ENCODE data around the gene KLHL28. TPM values are rescaled to one million over a fixed set of nuclear protein-coding genes. Genes with fewer than 3 reads are reported as not detected.

The KLHL28 gene
- total RNA-seq, 4 donors from 2014 or later, result 7.6 to 10.8 (median 8.9) TPM

GRCh38 chr14:44979740-44980356, 18.1 kb upstream of the KLHL28 start:
- no peak overlapping the region for H3K27ac ChIP-seq (replicated peaks in 1 of 4)
- intact Hi-C loops (cut with DNase I), result no loop called here
- DNase-seq (ENCODE audit: extremely low spot score), result no peak
- no peaks in the 10 kb centered on the region for H3K9me3 ChIP-seq
- H3K4me3 ChIP-seq, result no peak overlapping the region
- H3K27me3 ChIP-seq, result no peaks in the 10 kb centered on the region
- no peaks in the 10 kb centered on the region for H3K36me3 ChIP-seq
- TF ChIP-seq CTCF (IDR thresholded peaks at IDR 0.05), result no peak
- TF ChIP-seq POLR2A (IDR thresholded peaks at IDR 0.05; ENCODE audit: low read depth), result no peak
- no peak for TF ChIP-seq POLR2AphosphoS5 (IDR thresholded peaks at IDR 0.05)
- TF ChIP-seq EP300 (IDR thresholded peaks at IDR 0.05), result no peak
- peaks cover 10 to 30% (median 18%) of the 10 kb centered on the region in 4 donors for H3K4me1 ChIP-seq

GRCh38 chr14:44979273-44979672, 17.5 kb upstream of the KLHL28 start:
- H3K4me3 ChIP-seq, result no peak overlapping the region
- no peaks in the 10 kb centered on the region for H3K9me3 ChIP-seq
- peaks cover 10 to 30% (median 18%) of the 10 kb centered on the region in 4 donors for H3K4me1 ChIP-seq
- no peak for DNase-seq (ENCODE audit: extremely low spot score)
- no peak for TF ChIP-seq CTCF (IDR thresholded peaks at IDR 0.05)
- no peak for TF ChIP-seq POLR2A (IDR thresholded peaks at IDR 0.05; ENCODE audit: low read depth)
- no peak for TF ChIP-seq EP300 (IDR thresholded peaks at IDR 0.05)
- no peak for TF ChIP-seq POLR2AphosphoS5 (IDR thresholded peaks at IDR 0.05)
- intact Hi-C loops (cut with DNase I), result no loop called here
- H3K36me3 ChIP-seq, result no peaks in the 10 kb centered on the region
- no peak overlapping the region for H3K27ac ChIP-seq (replicated peaks in 1 of 4)
- no peaks in the 10 kb centered on the region for H3K27me3 ChIP-seq
- 64% methylated on average over 2 of the region's 2 CpGs for WGBS

- H3K27ac ChIP-seq (replicated peaks in 1 of 4), result no peak overlapping the region
- no peak for TF ChIP-seq POLR2AphosphoS5 (IDR thresholded peaks at IDR 0.05)
- no peak for TF ChIP-seq EP300 (IDR thresholded peaks at IDR 0.05)
- TF ChIP-seq POLR2A (IDR thresholded peaks at IDR 0.05; ENCODE audit: low read depth), result no peak
- no peak for TF ChIP-seq CTCF (IDR thresholded peaks at IDR 0.05)
- WGBS, result 97% methylated on average over 4 of the region's 4 CpGs
- no peaks in the 10 kb centered on the region for H3K27me3 ChIP-seq
- intact Hi-C loops (cut with DNase I), result no loop called here
- peaks cover 0 to 5% (median 0%) of the 10 kb centered on the region in 4 donors for H3K9me3 ChIP-seq
- H3K36me3 ChIP-seq, result no peaks in the 10 kb centered on the region
- DNase-seq (ENCODE audit: extremely low spot score), result no peak
- H3K4me3 ChIP-seq, result no peak overlapping the region
- H3K4me1 ChIP-seq, result peaks cover 18 to 37% (median 31%) of the 10 kb centered on the region in 4 donors
These were observed 9.7 kb upstream of the KLHL28 start for GRCh38 chr14:44971459-44971858.

GRCh38 chr14:44970907-44971306, 9.2 kb upstream of the KLHL28 start:
- Histone ChIP-seq H3K4me3 (no peak overlapping the region), H3K36me3 (no peaks in the 10 kb centered on the region), H3K27me3 (no peaks in the 10 kb centered on the region), H3K9me3 (peaks cover 0 to 5% (median 0%) of the 10 kb centered on the region in 4 donors), H3K27ac (replicated peaks in 1 of 4) (no peak overlapping the region), H3K4me1 (peaks cover 23 to 42% (median 36%) of the 10 kb centered on the region in 4 donors)
- intact Hi-C loops (cut with DNase I), result no loop called here
- TF ChIP-seq EP300 (IDR thresholded peaks at IDR 0.05) (no peak), CTCF (IDR thresholded peaks at IDR 0.05) (no peak), POLR2AphosphoS5 (IDR thresholded peaks at IDR 0.05) (no peak), POLR2A (IDR thresholded peaks at IDR 0.05; ENCODE audit: low read depth) (no peak)
- DNase-seq (ENCODE audit: extremely low spot score), result no peak

- Histone ChIP-seq H3K36me3 (no peaks in the 10 kb centered on the region), H3K4me1 (peaks cover 26 to 62% (median 57%) of the 10 kb centered on the region in 4 donors), H3K9me3 (peaks cover 0 to 5% (median 0%) of the 10 kb centered on the region in 4 donors), H3K27me3 (no peaks in the 10 kb centered on the region), H3K27ac (replicated peaks in 1 of 4) (no peak overlapping the region), H3K4me3 (peak overlapping the region in 1 of 4 donors; percentile 95)
- intact Hi-C loops (cut with DNase I), result loop anchor here (10.0 kb wide), 1 partner anchor 276 kb away; no protein-coding TSS in a partner anchor
- TF ChIP-seq CTCF (IDR thresholded peaks at IDR 0.05), result no peak
- no peak for TF ChIP-seq POLR2AphosphoS5 (IDR thresholded peaks at IDR 0.05)
- TF ChIP-seq EP300 (IDR thresholded peaks at IDR 0.05), result no peak
- TF ChIP-seq POLR2A (IDR thresholded peaks at IDR 0.05; ENCODE audit: low read depth), result no peak
- DNase-seq (ENCODE audit: extremely low spot score), result no peak
These were observed 7.0 kb upstream of the KLHL28 start for GRCh38 chr14:44968714-44969113.

Data from esophagus muscularis mucosa (tissue), 4 donors.